Measurements from ENCODE around the gene BCL6B.
"Not testable (repeated sequence)": the region's sequence is repeated elsewhere in the genome, so short reads cannot be mapped to it uniquely, and the experiment has no call there.

BCL6B gene

DNA sequence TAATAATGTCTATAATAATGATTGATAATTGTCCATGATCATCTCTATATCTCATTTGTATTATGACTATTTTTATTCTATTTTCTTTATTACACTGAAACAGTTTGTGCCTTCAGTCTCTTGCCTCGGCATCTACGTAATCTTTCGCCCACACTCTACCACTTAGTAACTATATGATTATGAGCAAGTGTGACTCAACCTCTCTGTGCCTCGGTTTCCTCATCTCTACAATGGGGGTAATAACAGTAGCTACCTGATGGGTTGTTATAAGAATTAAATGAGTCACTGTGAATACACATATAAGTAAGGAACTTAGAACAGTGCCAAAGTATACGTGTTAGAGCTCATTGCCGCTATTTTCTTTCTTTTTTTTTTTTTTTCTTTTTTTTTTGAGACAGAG, 24.7 kb downstream of the BCL6B start:
- ChIA-PET POLR2A (no interaction called here), CTCF (interaction anchor here (0.7 to 12.6 kb wide), 11 partner anchors 9 to 251 kb away, joined by 3 to 465 read pairs (median 4); partner anchors contain the start of gene ASGR1)
- DNase-seq (ENCODE audit: low read depth, low spot score): no peak
- H3K4me3 ChIP-seq (ENCODE audit: low read depth, low read length): no peak overlapping the region
- TF ChIP-seq, protein P1, sequence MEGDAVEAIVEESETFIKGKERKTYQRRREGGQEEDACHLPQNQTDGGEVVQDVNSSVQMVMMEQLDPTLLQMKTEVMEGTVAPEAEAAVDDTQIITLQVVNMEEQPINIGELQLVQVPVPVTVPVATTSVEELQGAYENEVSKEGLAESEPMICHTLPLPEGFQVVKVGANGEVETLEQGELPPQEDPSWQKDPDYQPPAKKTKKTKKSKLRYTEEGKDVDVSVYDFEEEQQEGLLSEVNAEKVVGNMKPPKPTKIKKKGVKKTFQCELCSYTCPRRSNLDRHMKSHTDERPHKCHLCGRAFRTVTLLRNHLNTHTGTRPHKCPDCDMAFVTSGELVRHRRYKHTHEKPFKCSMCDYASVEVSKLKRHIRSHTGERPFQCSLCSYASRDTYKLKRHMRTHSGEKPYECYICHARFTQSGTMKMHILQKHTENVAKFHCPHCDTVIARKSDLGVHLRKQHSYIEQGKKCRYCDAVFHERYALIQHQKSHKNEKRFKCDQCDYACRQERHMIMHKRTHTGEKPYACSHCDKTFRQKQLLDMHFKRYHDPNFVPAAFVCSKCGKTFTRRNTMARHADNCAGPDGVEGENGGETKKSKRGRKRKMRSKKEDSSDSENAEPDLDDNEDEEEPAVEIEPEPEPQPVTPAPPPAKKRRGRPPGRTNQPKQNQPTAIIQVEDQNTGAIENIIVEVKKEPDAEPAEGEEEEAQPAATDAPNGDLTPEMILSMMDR (IDR thresholded peaks at IDR 0.05; ENCODE audit: insufficient read depth, low read length, missing control alignments): no peak

DNA sequence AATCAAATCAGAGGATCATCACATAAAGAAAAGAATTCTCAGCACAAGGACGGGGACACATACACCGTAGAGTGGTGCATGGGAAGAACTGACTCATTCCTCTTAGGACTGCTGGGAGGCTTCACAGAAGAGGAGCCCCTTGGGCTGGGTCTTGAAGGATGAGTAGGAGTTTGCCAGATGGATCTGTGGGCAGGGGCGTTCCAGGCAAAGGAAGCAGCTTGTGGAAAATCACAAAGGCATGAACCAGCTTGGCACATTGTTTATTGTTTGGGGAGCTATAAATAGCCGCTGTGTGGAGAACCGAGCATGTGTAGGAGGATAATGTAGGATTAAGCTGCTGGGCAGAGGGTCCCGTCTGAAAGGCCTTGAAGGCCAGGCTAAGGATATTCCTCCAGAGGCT, 26.1 kb downstream of the BCL6B start:
- POLR2A ChIA-PET: no interaction called here

DNA sequence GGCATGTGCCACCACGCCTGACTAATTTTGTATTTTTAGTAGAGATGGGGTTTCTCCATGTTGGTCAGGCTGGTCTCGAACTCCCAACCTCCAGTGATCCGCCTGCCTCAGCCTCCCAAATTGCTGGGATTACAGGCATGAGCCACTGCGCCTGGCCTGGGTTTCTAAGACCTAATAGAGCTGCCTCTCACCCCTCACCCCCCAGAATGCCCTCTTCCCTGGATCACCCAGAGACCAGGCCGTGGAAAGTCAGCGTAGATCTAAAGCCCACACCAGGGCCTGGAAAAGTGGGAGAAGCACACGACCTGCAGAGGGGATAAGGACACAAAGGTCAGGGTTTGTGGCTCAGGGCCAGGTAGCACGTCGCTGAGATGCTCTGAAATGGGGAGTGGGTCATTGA, 27.7 kb downstream of the BCL6B start:
- DNase-seq (ENCODE audit: low read depth, low spot score); H3K4me3 ChIP-seq (ENCODE audit: low read depth, low read length); POLR2A ChIA-PET: not testable (repeated sequence)
- CTCF ChIA-PET: interaction anchor here (0.8 to 12.6 kb wide), 12 partner anchors 9 to 246 kb away, joined by 3 to 465 read pairs (median 6); partner anchors contain the start of gene ASGR1

More for the DNA sequence above, 26.1 kb downstream of the BCL6B start:
- no peak overlapping the region for H3K4me3 ChIP-seq (ENCODE audit: low read depth, low read length)
- CTCF ChIA-PET: interaction anchor here (1.1 to 12.6 kb wide), 6 partner anchors 10 to 512 kb away, joined by 3 to 465 read pairs (median 12); partner anchors contain the start of gene ASGR1
- TF ChIP-seq, protein P1 (IDR thresholded peaks at IDR 0.05; ENCODE audit: insufficient read depth, low read length, missing control alignments): no peak
- no peak for DNase-seq (ENCODE audit: low read depth, low spot score)

DNA sequence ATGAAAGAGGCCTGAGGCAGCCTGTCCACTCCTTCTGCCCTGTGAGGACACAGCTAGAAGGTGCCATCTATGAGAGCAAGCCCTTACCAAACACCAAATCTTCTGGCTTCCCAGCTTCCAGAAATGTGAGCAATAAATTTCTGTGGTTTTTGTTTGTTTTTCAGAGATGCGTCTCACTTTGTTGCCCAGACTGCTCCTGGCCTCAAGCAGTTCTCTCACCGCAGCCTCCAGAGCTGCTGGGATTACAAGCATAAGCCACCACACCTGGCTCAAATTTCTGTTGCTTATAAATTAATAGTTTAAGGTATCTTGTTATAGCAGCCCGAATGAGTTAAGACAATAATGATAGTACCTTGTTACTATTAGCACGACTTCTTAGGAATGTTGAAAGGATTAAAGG, 33.5 kb downstream of the BCL6B start:
- ChIA-PET CTCF (interaction anchor here (1.0 kb wide), 1 partner anchor 81 kb away, joined by 4 read pairs; no protein-coding TSS in a partner anchor), POLR2A (no interaction called here)
- no peak overlapping the region for H3K4me3 ChIP-seq (ENCODE audit: low read depth, low read length)
- TF ChIP-seq, protein P1 (IDR thresholded peaks at IDR 0.05; ENCODE audit: insufficient read depth, low read length, missing control alignments): no peak
- DNase-seq (ENCODE audit: low read depth, low spot score): no peak

DNA sequence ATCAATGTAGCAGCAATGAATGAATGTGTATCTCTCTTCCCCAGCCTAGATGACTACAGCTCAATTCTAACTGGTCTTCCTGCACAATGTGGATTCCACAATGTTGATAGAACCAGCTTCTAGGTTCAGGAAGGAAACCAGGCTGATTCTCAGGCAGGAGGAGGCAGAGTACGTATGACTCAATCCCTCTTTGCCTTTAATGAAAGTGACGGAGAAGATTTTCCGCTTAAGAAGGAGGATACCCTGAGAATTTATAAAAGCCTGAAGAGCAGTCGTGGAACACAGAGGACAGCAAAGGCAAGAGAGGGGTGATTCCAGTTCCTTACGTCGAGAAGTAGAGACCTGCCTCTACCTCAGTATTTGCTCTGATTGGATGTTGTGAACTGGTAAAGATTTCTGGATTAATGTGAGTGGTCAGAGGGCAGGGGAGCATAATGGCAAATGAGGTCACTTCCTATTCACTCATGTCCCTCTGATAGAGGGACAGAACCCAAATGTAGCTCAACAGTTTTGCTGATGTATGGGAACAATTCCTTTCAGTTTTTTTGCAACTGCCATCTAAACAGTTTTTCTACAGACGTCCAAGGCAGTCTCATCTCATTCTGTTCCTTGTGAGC, 36.1 kb downstream of the BCL6B start:
- TF ChIP-seq, protein P1 (IDR thresholded peaks at IDR 0.05; ENCODE audit: insufficient read depth, low read length, missing control alignments): no peak
- CTCF ChIA-PET: interaction anchor here (1.0 to 3.4 kb wide), 4 partner anchors 13 to 93 kb away, joined by 3 to 14 read pairs (median 6); no protein-coding TSS in a partner anchor
- POLR2A ChIA-PET: no interaction called here
- no peak for DNase-seq (ENCODE audit: low read depth, low spot score)
- H3K4me3 ChIP-seq (ENCODE audit: low read depth, low read length): no peak overlapping the region

DNA sequence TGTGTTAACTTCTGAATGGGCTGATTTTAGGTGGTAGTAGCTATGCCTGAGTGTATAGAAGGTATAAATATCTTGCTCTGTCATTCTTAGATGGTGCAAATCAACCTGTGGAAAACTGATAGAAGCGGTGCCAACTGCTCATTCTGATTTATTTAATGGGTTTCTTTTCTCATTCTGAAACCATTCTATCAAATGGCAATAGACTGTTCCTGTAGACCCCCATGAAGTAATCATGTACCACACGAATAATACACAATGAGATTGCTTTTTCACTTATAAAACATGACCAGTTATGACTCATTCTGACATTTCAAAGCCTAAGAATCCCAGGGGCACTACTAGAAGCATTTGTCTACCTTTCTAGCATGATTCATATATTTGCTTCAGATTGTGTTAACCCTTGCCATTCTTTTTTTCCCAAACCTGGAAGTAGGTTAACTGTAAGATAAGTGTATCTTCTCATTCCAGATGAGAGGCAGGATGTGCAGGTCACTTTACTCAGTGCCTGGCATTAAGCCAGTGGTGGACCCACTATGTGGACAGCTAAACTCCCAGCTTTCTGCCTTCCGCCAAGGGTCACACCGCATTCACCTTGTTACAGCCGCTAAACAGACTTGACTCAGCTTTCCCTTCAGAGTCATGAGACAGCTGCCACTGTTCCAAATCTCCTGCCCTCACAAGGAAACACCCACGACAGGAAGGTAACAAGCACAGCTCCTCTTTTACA, 37.5 kb downstream of the BCL6B start:
- TF ChIP-seq, protein P1 (IDR thresholded peaks at IDR 0.05; ENCODE audit: insufficient read depth, low read length, missing control alignments): no peak
- no peak for DNase-seq (ENCODE audit: low read depth, low spot score)
- ChIA-PET POLR2A (no interaction called here), CTCF (interaction anchor here (1.3 to 3.4 kb wide), 2 partner anchors 9 to 14 kb away, joined by 3 to 14 read pairs; no protein-coding TSS in a partner anchor)
- no peak overlapping the region for H3K4me3 ChIP-seq (ENCODE audit: low read depth, low read length)

All from AG04449 (cell line).